B cell (primary cell): Measurements from ENCODE around the gene KHDC4.

Source experiments
- CTCF ChIP-seq: fragments of 200-600 bp; IDR thresholded peaks from one replicate; pipeline ENCODE4 v1.8.0; 2022; ENCODE audit warnings: antibody characterized with exemption, mild to moderate bottlenecking
- EZH2 ChIP-seq: IDR thresholded peaks from 2 replicates; pipeline ENCODE4 v1.6.1; 2012; ENCODE audit warnings: borderline replicate concordance, low read depth, mild to moderate bottlenecking, moderate library complexity, low read length; ENCODE audit not compliant: insufficient read depth, poor library complexity, severe bottlenecking

GRCh38 chr1:155968051-155968400 is 33.8 kb upstream of the KHDC4 start:
- TF ChIP-seq CTCF: no peak
- TF ChIP-seq EZH2: no peak
